Erythroblast (primary cell): Measurements from ENCODE around the gene OBSCN.

Source experiments
- DNase-seq, 2 experiments: peaks; one replicate each; lab custom pipeline; 2025; lab: John Stamatoyannopoulos, UW
- GATA1 ChIP-seq: IDR thresholded peaks from 2 replicates; pipeline ENCODE4 v1.6.1; 2011; ENCODE audit warnings: low read depth, mild to moderate bottlenecking, control low read depth, low read length, moderate library complexity
- POLR2A ChIP-seq: IDR thresholded peaks from 2 replicates; pipeline ENCODE4 v1.6.1; 2011; ENCODE audit warnings: mild to moderate bottlenecking, low read length

Gene OBSCN

GRCh38 chr1:228210712-228211530, 3.1 kb downstream of the OBSCN start:
- no peak for TF ChIP-seq GATA1
- TF ChIP-seq POLR2A = no peak
- DNase-seq = no peak

GRCh38 chr1:228211531-228212414, 3.9 kb downstream of the OBSCN start:
- no peak for TF ChIP-seq GATA1
- no peak for TF ChIP-seq POLR2A
- no peak for DNase-seq

- no peak for DNase-seq
- TF ChIP-seq POLR2A (no peak), GATA1 (no peak)
Observed at GRCh38 chr1:228212415-228212965, 4.6 kb downstream of the OBSCN start.

GRCh38 chr1:228212966-228213844, 5.4 kb downstream of the OBSCN start:
- TF ChIP-seq GATA1 (no peak), POLR2A (no peak)

GRCh38 chr1:228213917-228214808, 6.3 kb downstream of the OBSCN start:
- no peak for DNase-seq
- TF ChIP-seq GATA1 (no peak), POLR2A (no peak)

More at GRCh38 chr1:228212966-228213844, 5.4 kb downstream of the OBSCN start:
- DNase-seq = peak; percentile 86 to 91

- DNase-seq = no peak
- no peak for TF ChIP-seq GATA1
- TF ChIP-seq POLR2A = no peak
Observed at GRCh38 chr1:228214921-228215662, 7.2 kb downstream of the OBSCN start.

- TF ChIP-seq GATA1 (no peak), POLR2A (no peak)
Observed at GRCh38 chr1:228215663-228216116, 7.8 kb downstream of the OBSCN start.

GRCh38 chr1:228216371-228217320, 8.8 kb downstream of the OBSCN start:
- no peak for TF ChIP-seq POLR2A
- TF ChIP-seq GATA1 = no peak
- DNase-seq = no peak

More at GRCh38 chr1:228215663-228216116, 7.8 kb downstream of the OBSCN start:
- DNase-seq = no peak

GRCh38 chr1:228217551-228218344, 9.9 kb downstream of the OBSCN start:
- DNase-seq = no peak
- no peak for TF ChIP-seq GATA1
